Skeletal muscle cell (primary cell): ENCODE data around the gene SLC7A4.
"Not testable (repeated sequence)": the region's sequence is repeated elsewhere in the genome, so short reads cannot be mapped to it uniquely, and the experiment has no call there.

ENCODE experiments used
- DNase-seq: peaks from one replicate; pipeline ENCODE4 v3.0.0-alpha.2; 2010; ENCODE audit warnings: low read depth
- H3K4me3 ChIP-seq: 2 replicates; pipeline ENCODE4 v1.5.1; 2011; ENCODE audit warnings: low read depth, mild to moderate bottlenecking, control low read depth, low read length, moderate library complexity

Gene SLC7A4

DNA sequence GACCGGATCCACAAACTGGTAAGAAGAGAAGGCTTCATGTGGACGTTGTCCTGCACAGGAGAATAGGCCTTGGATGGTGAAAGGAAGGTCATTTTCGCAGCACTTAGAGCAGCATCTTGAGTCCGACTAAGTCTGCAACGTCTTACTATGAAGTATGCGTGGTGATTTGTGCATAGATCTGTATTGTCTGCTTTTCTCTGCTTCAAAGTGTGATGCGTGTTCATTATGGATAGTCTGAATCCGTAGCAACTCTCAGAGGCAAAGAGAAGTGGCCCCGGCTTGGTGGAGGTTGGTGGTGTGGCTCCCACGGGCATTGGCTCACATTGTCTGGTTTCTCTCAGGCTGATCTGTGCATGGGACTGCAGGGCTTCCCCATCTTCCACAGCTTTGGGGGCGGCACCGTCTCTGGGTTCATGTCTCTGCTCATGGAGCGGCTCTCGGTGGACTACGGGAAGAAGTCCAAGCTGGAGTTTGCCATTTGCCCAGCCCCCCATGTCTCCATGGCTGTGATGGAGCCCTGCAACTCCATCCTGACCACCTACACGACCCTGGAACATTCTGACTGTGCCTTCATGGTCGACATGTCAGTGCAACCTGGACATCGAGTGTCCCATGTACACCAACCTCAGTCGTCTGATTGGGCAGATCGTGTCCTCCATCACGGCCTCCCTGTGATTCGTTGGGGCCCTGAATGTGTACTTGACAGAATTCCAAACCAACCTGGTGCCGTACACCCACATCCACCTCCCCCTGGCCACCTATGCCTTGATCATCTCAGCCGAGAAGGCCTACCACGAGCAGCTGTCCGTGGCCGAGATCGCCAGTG, 34.9 kb upstream of the SLC7A4 start:
- no peak overlapping the region for H3K4me3 ChIP-seq
- DNase-seq = no peak

DNA sequence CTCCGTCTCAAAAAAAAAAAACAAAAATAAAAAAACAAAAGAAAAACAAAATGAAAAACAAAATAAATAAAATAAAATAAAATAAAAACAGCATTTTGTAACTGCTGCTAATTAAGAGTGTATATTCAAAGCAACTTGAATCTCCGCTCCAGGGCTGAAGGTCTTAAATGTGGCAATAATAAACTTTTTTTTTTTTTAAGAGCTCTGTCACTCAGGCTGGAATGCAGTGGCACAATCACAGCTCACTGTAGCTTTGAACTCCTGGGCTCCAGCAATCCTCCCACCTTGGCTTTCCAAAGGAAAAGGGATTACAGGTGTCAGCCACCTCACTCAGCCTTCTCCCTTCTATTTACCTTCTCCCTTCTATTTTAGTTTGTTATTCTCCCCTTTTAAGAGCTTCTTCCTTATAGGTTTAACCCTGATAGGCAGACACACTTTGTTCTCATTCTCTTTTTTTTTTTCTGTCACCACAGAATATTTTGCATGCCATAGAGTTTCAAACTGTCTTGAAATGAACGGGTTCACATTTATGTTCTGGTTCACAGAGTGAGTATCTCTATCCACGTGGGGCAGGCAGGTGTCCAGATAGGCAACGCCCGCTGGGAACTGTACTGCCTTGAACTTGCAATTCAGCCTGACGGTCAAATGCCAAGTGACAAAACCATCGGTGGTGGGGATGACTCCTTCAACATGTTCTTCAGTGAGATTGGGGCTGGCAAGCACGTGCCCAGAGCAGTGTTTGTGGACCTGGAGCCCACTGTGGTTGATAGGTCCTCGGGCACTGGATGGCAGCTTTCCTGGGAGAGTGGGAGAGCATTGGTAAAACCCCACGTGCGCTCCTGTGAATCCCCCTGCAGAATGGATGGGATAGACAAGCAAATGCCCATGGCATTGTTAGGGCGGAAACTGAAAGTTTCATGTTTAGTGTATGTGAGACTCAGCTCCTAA, 32.8 kb upstream of the SLC7A4 start:
- DNase-seq = no peak
- H3K4me3 ChIP-seq = no peak overlapping the region

DNA sequence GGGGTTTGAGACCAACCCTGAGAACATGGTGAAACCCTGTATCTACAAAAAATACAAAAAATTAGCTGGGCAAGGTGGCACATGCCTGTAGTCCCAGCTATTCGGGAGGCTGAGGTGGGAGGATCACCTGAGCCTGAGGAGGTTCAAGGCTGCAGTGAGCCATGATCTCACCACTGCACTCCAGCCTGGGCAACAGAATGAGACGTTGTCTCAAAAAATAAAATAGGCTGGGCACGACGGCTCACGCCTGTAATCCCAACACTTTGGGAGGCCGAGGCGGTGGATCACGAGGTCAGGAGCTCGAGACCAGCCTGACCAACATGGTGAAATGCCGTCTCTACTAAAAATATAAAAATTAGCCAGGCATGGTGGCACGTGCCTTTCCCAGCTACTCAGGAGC, 32.1 kb upstream of the SLC7A4 start:
- DNase-seq, H3K4me3 ChIP-seq: not testable (repeated sequence)

DNA sequence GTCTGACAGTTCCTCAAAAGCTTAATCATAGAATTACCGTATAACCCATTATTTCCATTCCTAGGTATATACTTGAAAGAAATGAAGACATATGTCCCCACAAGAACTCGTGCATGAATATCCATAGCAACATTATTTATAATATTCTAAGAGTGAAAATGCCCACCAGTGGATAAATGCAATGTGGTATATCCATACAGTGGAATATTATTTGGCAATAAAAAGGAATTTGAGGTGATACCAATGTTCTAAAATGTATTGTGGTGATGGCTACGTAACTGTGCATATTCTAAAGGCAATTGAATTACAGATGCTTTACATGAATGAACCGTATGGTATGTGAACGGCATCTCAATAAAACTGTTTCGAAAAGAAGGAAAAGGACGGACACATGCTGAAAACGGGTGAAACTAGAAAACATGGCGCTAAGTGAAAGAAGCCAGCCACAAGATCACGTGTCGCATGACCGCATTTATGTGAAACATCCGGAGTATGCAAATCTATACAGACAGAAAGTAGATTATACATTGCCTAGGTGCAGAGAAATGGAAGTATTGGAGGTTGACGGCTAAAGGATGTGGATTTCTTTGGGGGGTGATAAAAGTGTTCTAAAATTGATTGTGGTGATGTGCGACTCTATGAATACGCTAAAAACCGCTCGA, 29.4 kb upstream of the SLC7A4 start:
- not testable (repeated sequence) for H3K4me3 ChIP-seq, DNase-seq

DNA sequence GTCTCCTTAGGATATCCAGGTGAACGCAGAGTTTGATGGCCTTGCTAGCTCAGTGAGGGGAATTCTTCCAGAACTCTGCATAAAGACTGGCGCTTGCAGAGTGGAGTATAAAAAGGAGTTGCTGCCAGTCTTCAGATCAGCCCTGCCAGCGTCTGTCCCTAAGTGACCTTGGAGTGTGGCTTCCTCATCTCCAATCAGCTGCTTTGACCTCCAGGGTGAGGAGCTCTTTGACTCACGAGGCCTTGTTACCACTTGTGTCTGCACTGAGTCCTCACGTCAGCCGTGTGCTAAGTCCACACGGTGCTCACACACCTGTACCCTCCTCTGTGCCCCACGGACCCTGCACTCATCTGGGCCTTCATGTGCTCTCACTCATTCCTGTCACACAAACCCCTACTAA, 28.0 kb upstream of the SLC7A4 start:
- H3K4me3 ChIP-seq, DNase-seq: not testable (repeated sequence)

DNA sequence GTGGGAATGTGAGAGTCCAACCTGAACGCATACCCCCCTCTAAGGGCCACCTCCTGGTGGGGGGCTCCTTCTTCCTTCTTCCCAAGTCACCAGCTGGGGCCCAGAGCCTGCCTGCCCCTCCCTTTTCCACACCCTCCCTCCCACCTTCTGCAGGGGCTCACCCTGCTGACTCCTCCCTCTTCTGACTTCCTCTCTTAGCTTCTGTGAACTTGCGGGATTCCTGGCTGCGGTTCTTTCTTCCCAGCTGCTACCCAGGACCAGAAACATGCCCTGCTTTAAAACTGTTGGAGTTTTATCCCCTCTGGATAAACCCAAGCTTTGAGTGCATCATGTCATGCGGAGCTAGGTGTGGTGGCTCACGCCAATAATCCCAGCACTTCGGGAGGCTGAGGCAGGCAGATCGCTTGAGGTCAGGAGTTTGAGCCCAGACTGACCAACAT, 23.5 kb upstream of the SLC7A4 start:
- DNase-seq = no peak

DNA sequence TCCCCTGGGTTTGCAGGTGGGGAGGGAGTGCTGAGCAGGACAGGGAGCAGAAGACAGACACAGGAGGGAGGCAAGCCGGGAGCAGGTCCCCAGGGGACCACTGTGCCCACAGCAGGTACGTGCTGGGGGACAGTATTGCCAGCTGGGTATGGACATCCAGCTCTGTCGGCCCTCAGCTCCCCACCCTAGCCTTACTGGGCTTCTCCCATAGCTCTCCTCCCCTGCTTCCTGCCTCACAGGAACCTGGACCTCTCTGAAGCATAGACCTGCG, 23.1 kb upstream of the SLC7A4 start:
- no peak overlapping the region for H3K4me3 ChIP-seq
- no peak for DNase-seq

More for the DNA sequence above, 23.5 kb upstream of the SLC7A4 start:
- H3K4me3 ChIP-seq = no peak overlapping the region

DNA sequence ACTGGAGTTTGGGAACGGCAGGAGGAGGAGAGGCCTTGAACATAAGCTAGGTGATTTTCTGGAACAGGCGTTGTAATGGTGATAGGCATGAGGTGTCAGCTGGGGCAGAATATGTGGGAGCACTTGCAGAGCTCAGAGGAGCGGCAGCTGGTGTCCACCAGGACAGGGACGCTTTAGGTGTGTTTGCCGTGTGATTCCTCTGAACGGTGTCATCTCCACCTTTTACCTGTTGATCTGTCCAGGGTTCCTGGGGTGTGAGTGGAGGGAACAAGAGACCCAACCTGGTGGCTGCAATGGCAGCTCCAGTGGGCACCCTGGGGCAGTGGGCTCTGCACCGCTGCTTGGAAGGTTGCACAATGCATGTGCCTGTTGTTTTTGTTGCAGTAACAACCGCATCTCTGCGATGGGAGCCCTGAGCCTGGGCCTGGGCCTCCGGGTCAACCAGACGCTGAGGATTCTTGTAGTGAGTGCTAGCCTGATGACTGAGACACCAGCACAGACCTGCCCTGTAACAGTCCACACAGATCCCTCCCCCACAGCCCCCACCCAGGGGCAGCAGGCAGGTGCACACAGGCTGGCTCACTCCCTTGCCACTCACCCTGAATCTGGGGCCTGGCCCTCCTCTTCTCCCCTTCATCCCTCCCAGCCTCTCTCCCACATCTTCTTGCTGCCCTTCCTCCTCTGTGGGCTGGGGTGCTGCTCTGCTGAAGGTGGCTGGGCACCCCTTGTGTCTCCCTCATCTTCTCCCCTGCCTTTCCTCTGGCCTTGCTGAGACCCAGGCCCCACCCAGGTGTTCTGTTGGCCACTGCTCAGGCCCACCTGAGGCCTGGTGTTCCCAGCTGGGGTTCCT, 22.6 kb upstream of the SLC7A4 start:
- no peak overlapping the region for H3K4me3 ChIP-seq
- no peak for DNase-seq

DNA sequence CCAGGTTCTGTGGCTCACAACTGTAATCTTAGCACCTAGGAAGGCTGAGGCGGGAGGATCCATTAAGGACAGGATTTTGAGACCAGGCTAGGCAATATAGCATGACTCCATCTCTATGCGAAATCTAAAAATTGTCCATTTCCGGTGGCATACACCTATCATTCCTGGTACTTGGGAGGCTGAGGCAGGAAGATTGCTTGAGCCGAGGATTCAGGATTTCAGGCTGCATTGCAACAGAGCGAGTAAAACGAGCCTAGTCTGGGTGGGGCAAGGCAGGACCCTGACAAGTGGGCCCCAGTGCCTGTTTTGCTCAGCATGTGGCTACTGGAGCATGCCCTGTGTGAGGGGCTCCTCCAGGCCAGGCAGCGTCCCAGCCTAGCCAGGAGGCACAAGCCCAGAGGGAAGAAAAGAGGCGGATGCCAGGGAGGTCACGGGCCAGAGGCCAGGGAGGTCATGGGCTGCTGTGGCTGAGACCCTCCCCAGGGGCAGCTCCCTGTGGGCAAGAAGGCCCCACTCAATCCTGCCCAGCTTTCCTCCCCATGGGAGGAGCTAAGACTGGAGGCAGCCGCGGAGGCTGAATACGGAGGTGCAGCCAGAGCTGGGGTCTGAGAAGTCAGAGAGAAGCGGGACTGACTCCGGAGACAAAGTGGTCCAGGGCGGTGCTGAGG, 21.8 kb upstream of the SLC7A4 start:
- DNase-seq = no peak
- H3K4me3 ChIP-seq = no peak overlapping the region

DNA sequence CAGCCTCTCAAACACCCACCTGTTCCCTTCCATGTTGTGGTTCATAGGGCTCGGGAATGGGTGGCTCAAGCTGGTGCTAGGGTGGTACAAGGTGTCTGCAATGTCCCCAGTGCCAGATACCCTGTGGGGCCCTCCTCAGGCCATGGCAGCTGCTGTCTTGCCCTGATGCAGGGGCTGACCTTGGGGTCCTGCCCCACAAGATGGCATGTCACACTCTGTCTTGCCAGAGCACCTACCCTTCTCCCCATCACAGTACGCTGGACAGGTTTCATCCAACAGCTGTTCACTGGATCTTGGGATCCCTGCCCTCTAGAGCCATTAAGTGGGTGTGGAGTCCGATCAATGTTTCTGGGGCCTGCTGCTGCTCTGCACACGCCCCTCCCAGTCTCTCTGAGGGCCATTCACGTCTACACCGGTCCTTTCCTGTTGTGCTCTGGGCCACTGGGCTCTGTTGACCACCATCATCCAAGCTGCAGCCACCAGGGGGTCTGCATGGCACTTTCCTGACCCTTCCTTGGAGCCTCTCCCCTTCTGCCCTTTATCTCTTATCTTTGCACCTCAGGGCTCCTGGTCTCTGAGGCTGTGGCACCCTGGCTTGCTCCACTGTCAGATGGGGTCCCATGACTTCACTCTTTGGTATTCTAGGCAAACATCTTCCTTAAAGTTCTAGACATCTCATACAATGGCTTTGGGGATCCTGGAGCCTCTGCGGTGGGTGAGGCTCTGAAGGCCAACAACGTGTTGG, 20.5 kb upstream of the SLC7A4 start:
- no peak for DNase-seq
- no peak overlapping the region for H3K4me3 ChIP-seq

DNA sequence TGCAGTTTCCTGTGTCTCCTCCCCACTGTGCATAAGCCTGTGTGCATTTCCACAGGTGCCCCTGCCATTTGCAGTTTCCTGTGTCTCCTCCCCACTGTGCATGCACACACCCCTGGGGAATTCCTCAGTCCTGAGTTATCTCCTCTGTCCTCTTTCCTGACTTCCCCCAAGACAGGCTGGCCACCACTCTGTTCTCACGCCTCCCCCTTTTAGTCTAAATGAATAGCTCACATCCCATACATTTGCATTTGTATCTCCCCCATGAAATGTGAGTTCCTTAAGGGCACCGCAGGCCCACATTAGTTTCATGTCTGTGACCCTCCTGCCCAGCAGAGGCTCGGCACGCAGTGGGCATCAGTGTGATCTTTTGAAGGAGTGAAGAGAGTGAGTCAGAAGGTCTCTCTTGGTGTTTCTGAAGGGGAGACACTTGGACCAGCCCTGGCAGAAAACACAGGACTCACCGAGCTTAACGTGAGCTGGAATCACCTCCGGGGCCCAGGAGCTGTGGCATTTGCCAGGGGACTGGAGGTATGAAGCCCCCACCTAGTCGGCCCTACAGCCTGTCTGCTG, 19.6 kb upstream of the SLC7A4 start:
- no peak overlapping the region for H3K4me3 ChIP-seq
- no peak for DNase-seq

DNA sequence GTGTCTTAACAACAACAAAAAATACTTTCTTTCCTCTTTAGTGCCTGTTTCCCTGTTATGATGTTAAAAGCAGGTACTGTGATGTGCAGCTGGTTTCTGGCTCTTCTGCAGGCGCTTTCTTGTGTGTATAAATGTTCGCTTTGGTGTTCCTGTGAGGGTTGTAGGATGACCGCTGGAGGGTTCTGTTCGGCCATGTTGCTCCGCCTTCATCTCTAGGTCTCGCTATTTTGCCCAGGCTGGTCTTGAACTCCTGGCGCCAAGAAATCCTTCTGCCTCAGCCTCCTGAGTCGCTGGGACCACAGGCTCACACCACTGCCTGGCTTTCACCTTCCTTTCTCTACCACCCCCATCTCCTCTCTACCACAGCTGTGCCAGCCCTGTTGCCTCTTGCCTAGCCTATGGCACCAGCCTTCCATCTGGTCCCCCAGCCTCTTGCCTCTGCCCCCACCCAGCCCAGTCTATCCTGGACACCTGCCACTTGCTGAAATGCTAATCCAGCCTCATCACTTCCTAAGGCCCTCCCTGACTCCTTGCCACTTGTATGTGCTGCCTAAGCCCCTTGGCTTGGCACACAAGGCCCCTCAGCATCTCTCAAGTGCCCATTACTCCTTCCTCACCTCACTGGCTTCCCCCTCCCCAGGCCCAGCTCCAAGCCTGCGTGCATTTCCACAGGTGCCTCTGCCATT, 18.9 kb upstream of the SLC7A4 start:
- H3K4me3 ChIP-seq = no peak overlapping the region
- DNase-seq = no peak

DNA sequence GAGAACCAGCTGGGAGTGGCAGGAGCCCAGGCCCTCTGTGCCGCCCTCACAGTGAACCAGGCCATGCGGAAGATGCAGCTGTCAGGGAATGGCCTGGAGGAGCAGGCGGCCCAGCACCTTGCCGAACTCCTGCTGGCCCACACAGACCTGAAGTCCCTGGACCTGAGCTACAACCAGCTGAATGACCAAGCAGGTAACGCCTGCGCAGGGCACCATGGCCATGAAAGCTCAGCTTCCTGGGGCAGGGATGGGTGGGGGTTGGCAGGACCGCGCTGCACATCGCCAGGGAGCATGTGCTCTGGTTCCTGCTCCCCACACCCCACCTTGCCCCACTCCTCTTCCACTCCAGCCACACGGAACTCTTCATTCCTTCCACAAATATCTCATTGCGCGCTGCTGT, 16.6 kb upstream of the SLC7A4 start:
- not testable (repeated sequence) for DNase-seq, H3K4me3 ChIP-seq

DNA sequence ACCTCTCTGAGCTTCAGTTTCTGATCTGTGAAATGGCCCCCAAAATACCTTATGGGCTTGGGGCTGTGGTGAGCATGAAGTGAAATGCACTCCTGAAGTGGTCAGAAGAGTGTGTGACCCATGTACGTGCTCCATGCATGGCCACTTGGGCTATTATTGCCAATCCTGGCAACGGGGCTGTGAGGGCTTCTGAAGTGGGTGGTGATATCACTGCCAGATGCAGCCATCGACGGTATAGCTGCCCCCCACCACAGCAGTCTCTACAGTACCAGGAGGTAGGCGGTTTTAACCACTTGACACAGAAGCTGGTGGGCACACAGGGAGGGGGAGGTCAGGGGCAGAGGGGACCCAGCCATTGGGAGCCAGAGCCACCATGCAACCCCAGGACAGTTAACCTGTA, 16.1 kb upstream of the SLC7A4 start:
- DNase-seq, H3K4me3 ChIP-seq: not testable (repeated sequence)

DNA sequence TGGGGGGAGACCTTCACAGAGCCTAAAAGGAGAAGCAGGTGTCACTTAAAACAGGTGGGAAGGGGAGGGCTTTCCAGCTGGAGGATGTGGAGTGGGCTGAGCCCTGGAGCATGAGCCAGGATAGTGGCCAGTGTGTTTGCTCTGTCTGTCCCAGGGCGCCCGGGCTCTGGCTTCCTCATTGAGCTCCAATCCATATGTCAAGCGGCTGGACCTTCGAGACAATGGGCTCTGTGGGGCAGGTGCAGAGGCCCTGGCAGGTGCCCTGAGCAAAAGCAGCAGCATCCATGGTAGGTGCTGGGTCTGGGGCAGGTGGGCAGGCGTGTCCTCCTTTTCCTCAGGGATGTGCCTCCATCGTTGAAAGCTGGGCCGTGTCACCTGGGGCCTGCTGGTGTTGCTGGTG, 15.4 kb upstream of the SLC7A4 start:
- no peak for DNase-seq
- no peak overlapping the region for H3K4me3 ChIP-seq

DNA sequence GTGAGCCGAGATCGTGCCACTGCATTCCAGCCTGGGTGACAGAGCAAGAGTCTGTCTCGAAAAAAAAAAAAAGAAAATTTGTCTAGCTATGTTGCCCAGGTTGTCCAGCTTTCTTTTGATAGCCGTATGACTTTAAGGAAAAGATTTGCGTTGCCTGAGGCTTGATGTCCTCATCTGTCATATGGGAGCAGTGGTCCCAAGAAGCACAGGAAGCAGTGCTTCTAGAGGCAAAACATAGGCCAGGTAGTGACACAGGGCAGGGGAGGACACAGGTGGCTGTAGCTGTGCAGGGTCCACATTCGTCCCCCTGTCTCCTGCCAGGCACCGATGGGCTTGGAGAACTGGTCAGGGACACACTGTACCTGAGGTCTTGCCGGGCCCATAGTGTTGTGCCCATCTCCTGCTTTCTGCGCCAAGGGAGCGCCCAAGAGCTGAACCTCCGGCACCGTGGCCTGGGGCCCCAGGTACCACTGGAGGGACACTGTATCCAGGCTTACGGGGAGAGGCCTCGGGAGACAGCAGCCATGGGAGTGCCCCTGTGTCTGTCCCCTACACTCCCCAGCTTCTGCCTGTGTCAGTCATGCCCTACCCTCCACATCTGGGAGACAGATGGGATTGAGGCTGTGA, 14.8 kb upstream of the SLC7A4 start:
- H3K4me3 ChIP-seq = no peak overlapping the region
- DNase-seq = no peak
